ENCODE results near the gene DNAJC11. TPM values are rescaled to one million over a fixed set of nuclear protein-coding genes. Genes with fewer than 3 reads are reported as not detected.

The DNAJC11 gene
- total RNA-seq, 1 donor = 38.9 TPM

DNA sequence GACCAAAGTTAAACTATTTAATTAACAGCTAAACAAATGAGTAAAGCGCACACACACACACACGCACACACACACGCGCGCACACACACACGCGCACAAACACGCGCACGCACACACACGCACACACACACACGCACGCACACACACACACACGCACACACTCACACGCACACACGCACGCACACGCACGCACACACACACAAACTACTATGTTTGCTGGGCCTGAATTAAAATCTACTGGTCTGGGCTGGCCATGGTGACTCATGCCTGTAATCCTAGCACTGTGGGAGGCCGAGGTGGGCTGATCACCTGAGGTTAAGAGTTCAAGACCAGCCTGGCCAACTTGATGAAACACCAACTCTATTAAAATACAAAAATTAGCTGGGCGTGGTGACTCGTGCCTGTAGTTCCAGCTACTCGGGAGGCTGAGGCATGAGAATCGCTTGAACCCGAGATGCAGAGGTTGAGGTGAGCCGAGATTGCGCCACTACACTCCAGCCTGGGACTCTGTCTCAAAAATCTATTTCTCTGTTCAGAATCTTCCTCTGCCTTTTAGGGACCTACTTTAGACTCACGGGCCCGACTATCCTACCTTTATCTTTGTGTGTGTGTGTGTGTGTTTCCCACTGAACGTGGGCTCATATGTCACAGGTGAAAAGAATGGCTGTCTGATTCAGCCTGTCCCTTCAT, 37.5 kb upstream of the DNAJC11 start:
- no peak overlapping the region for H3K4me3 ChIP-seq (ENCODE audit: low read depth, low read length)
- TF ChIP-seq, protein P1, sequence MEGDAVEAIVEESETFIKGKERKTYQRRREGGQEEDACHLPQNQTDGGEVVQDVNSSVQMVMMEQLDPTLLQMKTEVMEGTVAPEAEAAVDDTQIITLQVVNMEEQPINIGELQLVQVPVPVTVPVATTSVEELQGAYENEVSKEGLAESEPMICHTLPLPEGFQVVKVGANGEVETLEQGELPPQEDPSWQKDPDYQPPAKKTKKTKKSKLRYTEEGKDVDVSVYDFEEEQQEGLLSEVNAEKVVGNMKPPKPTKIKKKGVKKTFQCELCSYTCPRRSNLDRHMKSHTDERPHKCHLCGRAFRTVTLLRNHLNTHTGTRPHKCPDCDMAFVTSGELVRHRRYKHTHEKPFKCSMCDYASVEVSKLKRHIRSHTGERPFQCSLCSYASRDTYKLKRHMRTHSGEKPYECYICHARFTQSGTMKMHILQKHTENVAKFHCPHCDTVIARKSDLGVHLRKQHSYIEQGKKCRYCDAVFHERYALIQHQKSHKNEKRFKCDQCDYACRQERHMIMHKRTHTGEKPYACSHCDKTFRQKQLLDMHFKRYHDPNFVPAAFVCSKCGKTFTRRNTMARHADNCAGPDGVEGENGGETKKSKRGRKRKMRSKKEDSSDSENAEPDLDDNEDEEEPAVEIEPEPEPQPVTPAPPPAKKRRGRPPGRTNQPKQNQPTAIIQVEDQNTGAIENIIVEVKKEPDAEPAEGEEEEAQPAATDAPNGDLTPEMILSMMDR (IDR thresholded peaks at IDR 0.05; ENCODE audit: insufficient read depth, low read depth, low read length) = no peak
- no peak for DNase-seq (ENCODE audit: low read depth)

GRCh38 chr1:6732942-6733341, 31.3 kb upstream of the DNAJC11 start:
- DNase-seq (ENCODE audit: low read depth) = no peak
- TF ChIP-seq, protein P1 (IDR thresholded peaks at IDR 0.05; ENCODE audit: insufficient read depth, low read depth, low read length) = no peak
- H3K4me3 ChIP-seq (ENCODE audit: low read depth, low read length) = no peak overlapping the region

- TF ChIP-seq, protein P1 (IDR thresholded peaks at IDR 0.05; ENCODE audit: insufficient read depth, low read depth, low read length) = no peak
- no peak overlapping the region for H3K4me3 ChIP-seq (ENCODE audit: low read depth, low read length)
- no peak for DNase-seq (ENCODE audit: low read depth)
Observed at GRCh38 chr1:6731905-6732304, 30.3 kb upstream of the DNAJC11 start.

DNA sequence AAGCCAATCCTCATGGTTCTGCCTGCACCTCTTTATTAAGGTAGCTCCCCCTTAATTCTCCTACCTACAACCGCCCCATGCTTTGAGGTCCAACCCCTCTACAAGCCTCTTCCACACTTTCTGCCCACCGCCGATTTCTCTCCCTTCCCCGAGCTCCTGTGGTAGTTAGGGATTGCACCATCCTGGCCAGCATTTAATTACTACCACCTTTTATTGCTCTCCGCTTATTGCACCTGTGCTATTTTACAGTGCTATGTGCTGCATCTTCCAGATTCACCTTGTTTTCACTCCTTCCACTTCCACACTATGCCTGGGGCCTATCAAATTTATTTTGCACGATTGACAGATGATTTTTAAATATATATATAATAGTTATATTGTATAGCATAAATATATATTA, 29.3 kb upstream of the DNAJC11 start:
- TF ChIP-seq, protein P1 (IDR thresholded peaks at IDR 0.05; ENCODE audit: insufficient read depth, low read depth, low read length) = no peak
- no peak overlapping the region for H3K4me3 ChIP-seq (ENCODE audit: low read depth, low read length)
- no peak for DNase-seq (ENCODE audit: low read depth)

DNA sequence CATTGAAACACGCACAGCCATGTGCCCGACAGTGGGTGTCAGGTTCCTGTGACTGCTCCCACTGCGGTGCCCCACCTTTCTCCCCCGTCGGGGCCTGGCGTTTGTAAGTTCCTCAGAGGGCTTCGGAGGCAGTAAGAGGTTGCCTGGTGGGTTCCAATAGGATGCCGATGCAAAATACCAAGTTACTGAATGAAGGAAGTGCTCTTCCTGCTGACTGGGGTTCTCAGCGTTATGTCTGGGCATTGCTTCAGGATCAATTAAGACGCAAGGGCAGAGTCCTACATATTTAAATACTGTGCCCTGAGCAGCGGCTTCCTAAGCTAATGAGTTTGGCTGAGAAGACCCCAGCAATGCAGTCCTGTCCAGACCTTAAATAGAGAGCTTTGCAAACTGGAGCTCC, 28.9 kb upstream of the DNAJC11 start:
- H3K4me3 ChIP-seq (ENCODE audit: low read depth, low read length) = no peak overlapping the region
- DNase-seq (ENCODE audit: low read depth) = no peak
- TF ChIP-seq, protein P1 (IDR thresholded peaks at IDR 0.05; ENCODE audit: insufficient read depth, low read depth, low read length) = no peak

DNA sequence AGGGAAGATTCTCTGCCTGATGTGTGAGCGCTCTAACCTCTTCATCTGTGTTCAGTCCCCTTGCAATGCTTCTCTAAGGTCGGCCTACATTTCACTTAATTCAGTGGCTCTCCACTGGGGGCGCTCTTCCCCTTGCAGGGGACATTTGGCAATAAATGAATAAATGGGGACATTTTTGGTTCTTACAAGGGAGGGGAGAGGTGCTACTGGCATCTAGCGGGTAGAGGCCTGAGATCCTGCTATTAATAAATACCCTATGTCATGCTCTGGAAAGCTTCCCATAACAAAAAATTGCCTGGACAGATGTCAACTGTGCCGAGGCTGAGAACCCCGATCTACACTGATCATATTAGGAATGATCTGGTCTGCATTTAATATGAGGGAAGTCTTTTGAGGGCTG, 25.9 kb upstream of the DNAJC11 start:
- H3K4me3 ChIP-seq (ENCODE audit: low read depth, low read length) = no peak overlapping the region
- peak; percentile 66 for DNase-seq (ENCODE audit: low read depth)
- TF ChIP-seq, protein P1 (IDR thresholded peaks at IDR 0.05; ENCODE audit: insufficient read depth, low read depth, low read length) = peak; percentile 91

DNA sequence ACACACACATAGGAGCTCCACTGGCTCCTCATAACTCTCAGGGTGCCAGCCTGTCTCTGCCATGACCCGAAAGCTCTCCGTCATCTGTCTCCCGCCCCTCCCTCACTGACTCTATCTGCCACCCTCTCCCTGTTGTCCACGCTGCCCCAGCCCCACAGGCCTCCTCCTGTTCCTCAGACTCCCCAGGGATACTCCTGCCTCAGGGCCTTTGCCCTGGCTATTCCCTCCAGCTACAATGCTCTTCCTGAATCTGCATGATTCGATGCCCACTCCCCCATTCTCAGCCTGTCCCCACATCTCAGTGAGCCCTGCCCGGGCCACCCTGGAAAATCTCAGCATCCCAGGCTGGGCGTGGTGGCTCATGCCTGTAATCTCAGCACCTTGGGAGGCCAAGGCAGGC, 24.6 kb upstream of the DNAJC11 start:
- no peak overlapping the region for H3K4me3 ChIP-seq (ENCODE audit: low read depth, low read length)
- TF ChIP-seq, protein P1 (IDR thresholded peaks at IDR 0.05; ENCODE audit: insufficient read depth, low read depth, low read length) = no peak

More for the DNA sequence above, 24.6 kb upstream of the DNAJC11 start:
- DNase-seq (ENCODE audit: low read depth) = no peak
